Putamen (tissue), 1 donor: ENCODE results near the gene TMA7.
"Not testable (repeated sequence)": the region's sequence is repeated elsewhere in the genome, so short reads cannot be mapped to it uniquely, and the experiment has no call there.

Experiments used
- DNase-seq: peaks from one replicate; pipeline ENCODE4 v3.0.0-alpha.2; 2016; ENCODE audit warnings: low spot score

TMA7 gene

DNA sequence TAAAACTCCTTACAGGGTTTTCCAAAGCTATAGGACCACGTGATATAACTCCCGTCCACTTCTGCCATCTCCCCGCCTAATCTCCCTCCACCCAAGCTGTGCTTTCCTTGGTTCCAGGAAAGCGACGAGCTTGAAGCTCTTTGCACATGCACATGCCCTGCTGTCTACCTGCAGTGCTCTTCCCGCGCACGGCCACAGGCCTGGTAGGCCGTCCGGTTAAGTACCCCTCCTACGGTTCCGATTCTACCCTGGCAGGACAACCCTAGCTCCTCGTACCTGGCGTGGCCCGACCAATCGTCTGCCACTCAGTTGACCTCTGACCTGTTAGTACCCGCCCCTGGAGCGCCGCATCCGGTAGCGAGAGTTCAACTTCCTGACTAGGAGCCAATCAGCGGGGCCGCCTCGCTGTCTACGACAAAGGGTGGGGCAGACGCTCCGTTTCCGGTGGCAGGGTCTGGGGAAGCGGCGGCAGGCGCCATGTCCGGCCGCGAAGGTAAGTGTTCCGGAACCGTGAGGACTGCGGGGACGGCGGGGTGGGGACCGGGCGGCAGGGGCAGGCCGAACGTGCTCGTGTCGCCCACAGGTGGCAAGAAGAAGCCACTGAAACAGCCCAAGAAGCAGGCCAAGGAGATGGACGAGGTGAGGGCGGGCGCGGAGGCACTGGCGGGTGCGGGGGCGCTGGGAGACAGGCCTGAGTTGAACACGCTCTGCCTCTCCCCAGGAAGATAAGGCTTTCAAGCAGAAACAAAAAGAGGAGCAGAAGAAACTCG is at the start of gene TMA7, which contains the start of gene CCDC51:
TMA7 (plus strand) TSS at position 438 of the 770 bp plus-strand sequence; CDS start at position 478, 40 bp downstream.
CCDC51 (minus strand) TSS at position 300 of the 770 bp plus-strand sequence. CDS start 4,991 bp downstream, outside the sequence.
- peak; percentile 97 for DNase-seq

GRCh38 chr3:48394391-48394790 is 45.7 kb upstream of the TMA7 start:
- DNase-seq = no peak

- DNase-seq = no peak
Measured at GRCh38 chr3:48395714-48396113, 44.3 kb upstream of the TMA7 start.

- no peak for DNase-seq
Measured at GRCh38 chr3:48397767-48398681, 42.0 kb upstream of the TMA7 start.

- DNase-seq = no peak
Measured at GRCh38 chr3:48398701-48399386, 41.2 kb upstream of the TMA7 start.

DNA sequence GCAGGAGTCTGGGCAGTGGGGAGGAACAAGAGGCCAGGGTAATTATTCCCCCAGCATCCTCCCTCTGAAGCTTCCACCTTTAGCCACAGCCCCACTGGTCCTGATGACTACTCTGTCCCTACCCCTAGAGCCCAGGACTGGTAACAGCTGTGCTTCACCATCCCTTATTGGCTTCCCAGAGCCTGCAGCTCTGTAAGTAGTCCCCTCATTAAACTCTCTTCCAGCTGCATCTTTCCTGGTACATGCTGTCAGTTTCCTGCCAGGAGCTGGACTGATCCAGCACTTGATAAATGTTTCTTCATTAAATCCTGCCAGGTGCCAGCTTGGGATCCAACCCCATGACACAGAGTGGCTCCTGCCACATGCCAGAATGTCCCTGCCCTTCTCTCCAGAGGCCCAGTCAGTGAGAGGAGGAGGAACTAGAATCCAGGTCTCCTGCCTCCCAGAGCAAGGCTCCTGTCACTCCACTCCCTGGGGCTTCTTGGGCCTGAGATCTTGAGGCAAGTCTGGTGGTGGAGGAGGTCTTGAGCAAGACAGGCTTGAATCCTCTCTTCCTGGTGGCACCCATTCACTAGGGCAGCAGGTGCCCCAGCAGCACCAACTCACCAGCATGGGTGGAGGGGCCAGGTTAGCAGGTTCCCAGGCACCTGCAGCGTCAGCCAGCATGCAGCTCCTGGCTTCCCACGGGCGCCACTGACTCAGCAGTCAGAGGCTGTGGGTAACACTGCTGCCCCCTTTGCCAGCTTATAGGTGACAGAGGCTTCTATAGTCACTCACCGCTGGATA is 40.5 kb upstream of the TMA7 start:
- DNase-seq = no peak

GRCh38 chr3:48400824-48401433 is 39.1 kb upstream of the TMA7 start:
- no peak for DNase-seq

DNA sequence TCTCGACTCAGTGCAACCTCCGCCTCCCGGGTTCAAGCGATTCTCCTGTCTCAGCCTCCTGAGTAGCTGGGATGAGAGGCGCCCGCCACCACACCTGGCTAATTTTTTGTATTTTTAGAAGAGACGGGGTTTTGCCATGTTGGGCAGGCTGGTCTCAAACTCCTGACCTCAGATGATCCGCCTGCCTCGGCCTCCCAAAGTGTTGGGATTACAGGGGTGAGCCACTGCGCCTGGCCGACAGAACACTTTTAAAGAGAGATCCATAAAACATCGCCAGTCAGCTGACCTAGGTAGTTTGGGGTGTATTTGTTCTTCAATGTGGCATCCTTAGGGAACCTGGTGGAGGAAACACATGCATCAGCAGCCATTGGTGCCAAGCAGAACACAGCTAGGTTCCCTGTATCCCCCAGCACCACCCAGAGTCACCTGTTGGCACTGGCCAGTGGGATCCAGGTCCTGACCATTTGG is 38.6 kb upstream of the TMA7 start:
- DNase-seq = not testable (repeated sequence)

- no peak for DNase-seq
Measured at GRCh38 chr3:48402281-48402732, 37.8 kb upstream of the TMA7 start.

- no peak for DNase-seq
Measured at GRCh38 chr3:48402907-48403306, 37.1 kb upstream of the TMA7 start.

DNA sequence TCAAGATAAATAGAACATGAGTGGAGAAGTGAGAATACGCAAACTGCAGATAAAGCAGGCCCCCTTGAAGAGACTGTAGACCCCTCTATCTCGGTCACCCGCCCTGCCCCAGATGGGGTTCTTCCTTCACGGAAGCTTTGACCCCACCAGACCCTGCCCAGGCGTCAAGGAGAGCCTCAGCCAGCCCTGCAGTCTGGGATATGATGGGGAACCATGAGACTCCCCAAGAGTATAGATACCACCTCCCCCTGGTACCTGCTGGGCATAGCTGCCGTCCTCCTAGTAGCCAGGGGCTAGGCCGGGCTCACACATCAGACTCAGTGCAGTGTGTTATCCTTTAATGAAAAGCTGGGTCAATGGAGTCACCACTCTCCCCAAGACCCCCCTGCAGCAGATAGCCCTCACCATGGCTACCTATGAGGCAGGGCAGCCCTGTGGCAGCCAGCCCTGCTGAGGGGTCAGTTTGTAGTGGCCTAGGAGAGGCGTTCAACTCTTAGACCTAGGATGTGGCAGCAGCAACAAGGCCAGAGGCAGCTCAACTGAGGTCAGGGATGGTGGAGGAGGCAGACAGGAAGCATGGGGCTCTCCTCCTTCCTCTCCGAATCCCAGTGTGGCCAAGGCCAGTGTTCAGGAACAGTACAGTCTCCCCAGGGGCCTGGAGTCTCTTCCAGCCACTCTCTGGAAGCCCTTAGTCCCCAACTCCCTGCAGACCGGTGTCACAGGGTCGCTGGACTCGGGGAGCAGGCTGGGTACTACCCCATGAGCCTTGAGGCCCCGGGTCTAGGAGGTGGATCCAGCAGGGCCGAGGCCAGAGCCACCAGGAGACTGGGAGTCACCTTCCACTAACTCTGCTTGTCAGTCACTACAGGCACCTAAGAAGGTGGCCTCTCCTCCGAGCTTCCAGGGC is 36.3 kb upstream of the TMA7 start:
- DNase-seq = no peak

- no peak for DNase-seq
Measured at GRCh38 chr3:48404440-48405342, 35.4 kb upstream of the TMA7 start.

DNA sequence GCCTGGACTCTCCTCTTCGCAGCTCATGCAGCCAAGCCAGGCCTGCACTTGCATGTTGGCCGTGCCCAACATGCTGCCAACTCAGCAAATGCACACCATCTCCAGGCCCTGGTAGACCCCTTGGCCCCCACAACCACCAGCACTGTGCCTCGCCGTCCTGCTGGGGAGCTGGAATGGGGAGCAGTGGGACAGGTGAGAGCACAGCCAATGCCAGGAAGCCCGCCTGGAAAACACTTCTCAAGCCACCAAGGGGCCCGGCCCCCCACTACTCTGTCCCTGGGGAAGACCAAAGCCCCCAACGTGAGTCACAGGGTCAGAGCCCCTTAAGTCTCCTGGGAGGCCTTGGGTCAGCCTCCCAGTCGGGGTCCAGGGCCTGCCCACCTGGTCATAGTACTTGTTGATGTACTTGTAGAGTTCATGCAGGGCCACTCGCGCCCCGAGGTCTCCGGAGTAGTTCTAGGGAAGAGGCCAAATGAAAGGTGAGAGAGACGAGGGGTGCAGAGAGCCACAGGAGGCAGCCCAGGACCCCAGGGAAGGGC is 34.6 kb upstream of the TMA7 start:
- DNase-seq = no peak

DNA sequence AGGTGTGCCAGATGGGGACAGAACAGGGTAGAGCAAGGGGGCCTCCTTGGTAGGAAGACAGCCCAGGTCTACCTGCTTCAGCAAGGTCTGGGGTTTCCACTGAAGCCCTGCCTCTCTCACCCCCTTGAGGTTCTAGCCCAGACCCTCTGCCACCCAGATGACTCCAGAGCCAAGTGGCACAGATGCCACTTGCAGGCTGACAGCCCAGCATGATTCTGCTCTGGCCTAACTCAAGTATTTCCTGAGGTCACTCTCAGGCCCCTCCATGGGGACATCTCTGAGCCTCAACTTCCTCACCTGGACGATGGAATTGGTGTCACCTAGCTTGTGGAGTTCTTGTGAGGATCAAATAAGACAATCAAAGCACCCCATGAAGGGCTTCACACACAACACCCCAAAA is 34.1 kb upstream of the TMA7 start:
- no peak for DNase-seq

DNA sequence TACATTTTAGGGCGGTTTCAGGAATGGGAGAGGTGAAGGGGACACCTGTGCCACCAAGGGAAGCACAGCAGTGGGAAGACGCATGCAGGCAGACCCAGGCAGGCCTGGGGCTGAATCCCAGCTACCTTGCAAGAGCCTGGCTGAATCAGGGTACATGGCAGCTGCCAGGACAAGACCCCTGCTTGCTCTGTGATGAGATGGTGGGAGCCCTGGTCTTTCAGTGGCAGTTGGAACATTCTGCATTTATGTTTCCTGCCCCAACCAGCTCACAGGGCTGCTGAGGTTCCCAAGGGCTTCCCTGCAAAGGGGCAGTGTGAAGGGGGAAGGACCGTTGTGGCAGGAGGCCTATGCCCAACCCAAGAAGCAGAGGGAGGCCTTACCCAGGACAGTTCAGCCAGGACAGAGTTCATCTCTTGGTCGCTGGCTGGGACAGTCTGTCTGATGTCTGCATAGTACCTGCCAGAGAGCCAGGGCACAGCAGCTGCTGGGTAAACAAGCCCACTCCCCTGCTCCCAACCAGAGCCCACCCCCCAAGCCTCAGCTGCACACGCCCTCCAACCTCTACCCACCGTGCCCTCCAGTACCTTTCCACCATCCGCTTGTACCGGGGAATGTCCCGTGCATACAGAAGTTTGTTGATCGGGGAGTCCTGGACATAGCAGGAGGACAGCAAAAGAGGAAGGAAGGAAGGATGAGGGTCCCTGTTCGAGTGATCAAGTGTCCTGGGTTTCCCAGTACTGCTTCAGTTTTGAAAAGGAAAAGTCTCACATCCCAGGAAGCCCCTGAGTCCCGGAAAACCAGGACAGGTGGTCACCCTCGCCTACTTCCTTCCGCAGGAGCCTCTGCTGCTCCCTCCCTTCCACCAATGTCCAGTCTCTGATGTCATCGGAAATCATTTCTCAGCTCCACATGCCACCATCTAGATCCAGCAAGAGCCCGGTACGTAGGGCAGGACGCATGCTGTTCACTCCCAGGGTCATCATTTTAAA is 33.3 kb upstream of the TMA7 start:
- DNase-seq = no peak

GRCh38 chr3:48407542-48408099 is 32.4 kb upstream of the TMA7 start:
- DNase-seq = no peak

- no peak for DNase-seq
Measured at GRCh38 chr3:48408823-48409281, 31.2 kb upstream of the TMA7 start.
